MM.1S (cell line): ENCODE results near the gene PPHLN1.
A peak's percentile ranks its signal among the peaks of the same experiment; 100 is the strongest.

Experiments used
- DNase-seq: peaks from one replicate; pipeline ENCODE4 v3.0.0-alpha.2; 2015
- H2AFZ ChIP-seq: fragments of 300-600 bp; sonication (generic); 2 replicates; pipeline ENCODE4 v1.6.0; 2016; ENCODE audit warnings: antibody characterized with exemption, low read length
- H3F3A ChIP-seq: fragments of 300-600 bp; sonication (generic); 2 replicates; pipeline ENCODE4 v1.6.1; 2016; ENCODE audit warnings: mild to moderate bottlenecking, antibody characterized with exemption, low read length, moderate library complexity, mixed read lengths; ENCODE audit not compliant: insufficient read depth
- H3K27ac ChIP-seq: fragments of 300-600 bp; sonication (generic); 2 replicates; pipeline ENCODE4 v1.5.1; 2016; ENCODE audit warnings: mild to moderate bottlenecking, low read length
- H3K27me3 ChIP-seq: fragments of 300-600 bp; sonication (generic); replicated peaks from 2 replicates; pipeline ENCODE4 v1.6.0; 2016; ENCODE audit warnings: low read length; ENCODE audit not compliant: insufficient read depth
- H3K36me3 ChIP-seq: fragments of 300-600 bp; sonication (generic); replicated peaks from 2 replicates; pipeline ENCODE4 v1.6.1; 2016; ENCODE audit warnings: mild to moderate bottlenecking, low read length, mixed read lengths; ENCODE audit not compliant: insufficient read depth
- H3K4me1 ChIP-seq: fragments of 300-600 bp; sonication (generic); 2 replicates; pipeline ENCODE4 v1.6.1; 2016; ENCODE audit warnings: low read length, mixed read lengths
- H3K4me2 ChIP-seq: fragments of 300-600 bp; sonication (generic); 2 replicates; pipeline ENCODE4 v1.6.0; 2016; ENCODE audit warnings: low read depth, low read length
- H3K4me3 ChIP-seq: fragments of 300-600 bp; sonication (generic); 2 replicates; pipeline ENCODE4 v1.5.1; 2016; ENCODE audit warnings: low read length, mixed read lengths
- H3K79me2 ChIP-seq: fragments of 300-600 bp; sonication (generic); 2 replicates; pipeline ENCODE4 v1.6.1; 2016; ENCODE audit warnings: mixed run types, low read length, mixed read lengths
- H3K9ac ChIP-seq: fragments of 300-600 bp; sonication (generic); 2 replicates; pipeline ENCODE4 v1.6.1; 2016; ENCODE audit warnings: low read length, mixed read lengths
- H3K9me2 ChIP-seq: fragments of 300-600 bp; sonication (generic); replicated peaks from 2 replicates; pipeline ENCODE4 v1.6.1; 2016; ENCODE audit warnings: mild to moderate bottlenecking, low read length, mixed read lengths; ENCODE audit not compliant: insufficient read depth
- H3K9me3 ChIP-seq: fragments of 300-600 bp; sonication (generic); replicated peaks from 2 replicates; pipeline ENCODE4 v1.6.1; 2016; ENCODE audit warnings: mild to moderate bottlenecking, low read length, mixed read lengths; ENCODE audit not compliant: insufficient read depth
- H4K20me1 ChIP-seq: fragments of 300-600 bp; sonication (generic); 2 replicates; pipeline ENCODE4 v1.6.1; 2016; ENCODE audit warnings: mild to moderate bottlenecking, low read length, moderate library complexity, mixed read lengths; ENCODE audit not compliant: insufficient read depth
- CTCF ChIP-seq: fragments of 300-600 bp; sonication (generic); IDR thresholded peaks from 2 replicates; pipeline ENCODE4 v1.5.1; 2016; ENCODE audit warnings: antibody characterized with exemption, low read length, mixed read lengths
- EZH2 ChIP-seq: fragments of 300-600 bp; sonication (generic); optimal IDR thresholded peaks from 2 replicates; pipeline ENCODE3; 2017; ENCODE audit warnings: low read depth, mild to moderate bottlenecking, antibody characterized with exemption, low read length, mixed read lengths
- EZH2phosphoT487 ChIP-seq: fragments of 300-600 bp; sonication (generic); IDR thresholded peaks from 2 replicates; pipeline ENCODE4 v1.6.1; 2018; ENCODE audit warnings: antibody characterized with exemption, low read length

PPHLN1 gene

GRCh38 chr12:42322567-42322966, 3.4 kb upstream of the PPHLN1 start:
- H3F3A ChIP-seq: peaks cover 15% of the 10 kb centered on the region
- H3K4me3 ChIP-seq: no peak overlapping the region
- TF ChIP-seq EZH2phosphoT487: no peak
- TF ChIP-seq EZH2: no peak
- TF ChIP-seq CTCF: no peak
- no peaks in the 10 kb centered on the region for H4K20me1 ChIP-seq
- no peak for DNase-seq
- H2AFZ ChIP-seq: no peak overlapping the region
- H3K27ac ChIP-seq: no peak overlapping the region
- no peaks in the 10 kb centered on the region for H3K9me3 ChIP-seq
- H3K36me3 ChIP-seq: no peaks in the 10 kb centered on the region
- H3K9ac ChIP-seq: no peak overlapping the region
- H3K4me1 ChIP-seq: peaks cover 13% of the 10 kb centered on the region
- no peaks in the 10 kb centered on the region for H3K9me2 ChIP-seq
- H3K79me2 ChIP-seq: peaks cover 29% of the 10 kb centered on the region
- no peak overlapping the region for H3K4me2 ChIP-seq
- H3K27me3 ChIP-seq: no peaks in the 10 kb centered on the region

GRCh38 chr12:42323856-42324255, 2.1 kb upstream of the PPHLN1 start:
- no peak for DNase-seq
- no peaks in the 10 kb centered on the region for H3K9me2 ChIP-seq
- H3K27ac ChIP-seq: no peak overlapping the region
- H3K4me3 ChIP-seq: no peak overlapping the region
- peaks cover 15% of the 10 kb centered on the region for H3F3A ChIP-seq
- no peaks in the 10 kb centered on the region for H3K27me3 ChIP-seq
- no peak for TF ChIP-seq EZH2
- TF ChIP-seq CTCF: no peak
- no peak for TF ChIP-seq EZH2phosphoT487
- no peaks in the 10 kb centered on the region for H3K9me3 ChIP-seq
- no peak overlapping the region for H3K4me2 ChIP-seq
- H3K4me1 ChIP-seq: peaks cover 16% of the 10 kb centered on the region
- no peak overlapping the region for H3K9ac ChIP-seq
- no peaks in the 10 kb centered on the region for H4K20me1 ChIP-seq
- H2AFZ ChIP-seq: no peak overlapping the region
- H3K79me2 ChIP-seq: peaks cover 42% of the 10 kb centered on the region
- no peaks in the 10 kb centered on the region for H3K36me3 ChIP-seq

- Histone ChIP-seq H3K79me2 (peaks cover 56% of the 10 kb centered on the region), H3K9me3 (no peaks in the 10 kb centered on the region), H3K27ac (peak overlapping the region; percentile 76), H3F3A (peaks cover 15% of the 10 kb centered on the region), H3K4me3 (peak overlapping the region; percentile 78), H4K20me1 (no peaks in the 10 kb centered on the region), H3K27me3 (no peaks in the 10 kb centered on the region), H3K9me2 (no peaks in the 10 kb centered on the region), H2AFZ (peak overlapping the region; percentile 86), H3K4me1 (peaks cover 16% of the 10 kb centered on the region), H3K9ac (peak overlapping the region; percentile 78; the same call in 1 of the 2 replicates), H3K36me3 (no peaks in the 10 kb centered on the region), H3K4me2 (peak overlapping the region; percentile 89)
- DNase-seq: no peak
- TF ChIP-seq EZH2: no peak
Observed at GRCh38 chr12:42325326-42325652, 678 bp upstream of the PPHLN1 start.

GRCh38 chr12:42326541-42327226, 717 bp downstream of the PPHLN1 start:
- Histone ChIP-seq H3K4me3 (peak overlapping the region; percentile 78), H3K4me1 (peaks cover 16% of the 10 kb centered on the region), H4K20me1 (no peaks in the 10 kb centered on the region; the same call in 1 of the 2 replicates), H3K9ac (peak overlapping the region; percentile 78), H3K4me2 (peak overlapping the region; percentile 89), H3K9me3 (no peaks in the 10 kb centered on the region), H2AFZ (peak overlapping the region; percentile 86), H3F3A (peaks cover 15% of the 10 kb centered on the region), H3K9me2 (no peaks in the 10 kb centered on the region), H3K36me3 (no peaks in the 10 kb centered on the region), H3K27ac (peak overlapping the region; percentile 76; the same call in 1 of the 2 replicates), H3K27me3 (no peaks in the 10 kb centered on the region), H3K79me2 (peaks cover 68% of the 10 kb centered on the region)
- TF ChIP-seq EZH2 (no peak), CTCF (no peak), EZH2phosphoT487 (no peak)
- peak; percentile 22 for DNase-seq
